H9 (cell line): ENCODE results near the gene IRF1. TPM values are rescaled to one million over a fixed set of nuclear protein-coding genes. Genes with fewer than 3 reads are reported as not detected.

Source experiments
- DNase-seq: peaks from one replicate; pipeline ENCODE4 v3.0.0-alpha.2; 2017
- H2AFZ ChIP-seq: one replicate; pipeline ENCODE4 v1.6.1; 2013; ENCODE audit warnings: mild to moderate bottlenecking, low read length, control low read depth, moderate library complexity
- H2AK5ac ChIP-seq: 2 replicates; pipeline ENCODE4 v1.6.1; 2013; ENCODE audit warnings: low read length, control low read depth, mixed read lengths; ENCODE audit not compliant: insufficient read length
- H2BK120ac ChIP-seq: one replicate; pipeline ENCODE4 v1.6.1; 2013; ENCODE audit warnings: low read depth, mild to moderate bottlenecking, low read length, control low read depth, inconsistent platforms; ENCODE audit not compliant: poor library complexity, severe bottlenecking
- H2BK12ac ChIP-seq: 2 replicates; pipeline ENCODE4 v1.6.1; 2013; ENCODE audit warnings: low read length, control low read depth, mixed read lengths, low read depth; ENCODE audit not compliant: insufficient read length
- H2BK15ac ChIP-seq: 2 replicates; pipeline ENCODE4 v1.6.1; 2013; ENCODE audit warnings: low read depth, low read length, control low read depth
- H2BK20ac ChIP-seq: one replicate; pipeline ENCODE4 v1.6.1; 2013; ENCODE audit warnings: low read depth, mild to moderate bottlenecking, low read length, control low read depth, inconsistent platforms; ENCODE audit not compliant: poor library complexity, severe bottlenecking
- H2BK5ac ChIP-seq: 2 replicates; pipeline ENCODE4 v1.6.1; 2013; ENCODE audit warnings: low read length, control low read depth, mixed read lengths; ENCODE audit not compliant: insufficient read length
- H3K14ac ChIP-seq: 2 replicates; pipeline ENCODE4 v1.6.1; 2013; ENCODE audit warnings: low read length, control low read depth; ENCODE audit not compliant: insufficient read depth
- H3K18ac ChIP-seq: 2 replicates; pipeline ENCODE4 v1.6.1; 2013; ENCODE audit warnings: low read depth, mild to moderate bottlenecking, mixed read lengths, low read length, control low read depth; ENCODE audit not compliant: insufficient read length
- H3K23ac ChIP-seq: 2 replicates; pipeline ENCODE4 v1.6.1; 2013; ENCODE audit warnings: low read length, control low read depth, mixed read lengths, low read depth; ENCODE audit not compliant: insufficient read length
- H3K23me2 ChIP-seq: 2 replicates; pipeline ENCODE4 v1.6.1; 2013; ENCODE audit warnings: low read depth, mild to moderate bottlenecking, mixed read lengths, low read length, control low read depth; ENCODE audit not compliant: insufficient read length, poor library complexity, severe bottlenecking
- H3K27ac ChIP-seq: 2 replicates; pipeline ENCODE4 v1.5.1; 2013; ENCODE audit warnings: low read length, control low read depth, mixed read lengths, low read depth; ENCODE audit not compliant: insufficient read length
- H3K27me3 ChIP-seq: 2 replicates; pipeline ENCODE4 v1.6.1; 2013; ENCODE audit warnings: low read length, control low read depth, inconsistent platforms; ENCODE audit not compliant: insufficient read depth
- H3K4ac ChIP-seq: 2 replicates; pipeline ENCODE4 v1.6.1; 2013; ENCODE audit warnings: low read depth, mild to moderate bottlenecking, control low read depth, inconsistent platforms, low read length, moderate library complexity
- H3K4me1 ChIP-seq: 2 replicates; pipeline ENCODE4 v1.6.1; 2013; ENCODE audit warnings: low read length, control low read depth, inconsistent platforms; ENCODE audit not compliant: insufficient read depth
- H3K4me2 ChIP-seq: 2 replicates; pipeline ENCODE4 v1.6.1; 2013; ENCODE audit warnings: low read length, control low read depth, mixed read lengths; ENCODE audit not compliant: insufficient read length, insufficient read depth
- H3K56ac ChIP-seq: 2 replicates; pipeline ENCODE4 v1.6.1; 2013; ENCODE audit warnings: low read depth, mild to moderate bottlenecking, mixed read lengths, low read length, control low read depth; ENCODE audit not compliant: insufficient read length
- H3K79me1 ChIP-seq: 2 replicates; pipeline ENCODE4 v1.6.1; 2013; ENCODE audit warnings: low read depth, mild to moderate bottlenecking, moderate library complexity, low read length, control low read depth, inconsistent platforms; ENCODE audit not compliant: insufficient read depth, poor library complexity, severe bottlenecking
- H3K79me2 ChIP-seq: 2 replicates; pipeline ENCODE4 v1.6.1; 2013; ENCODE audit warnings: low read length, control low read depth, inconsistent platforms; ENCODE audit not compliant: insufficient read depth
- H3K9ac ChIP-seq: 2 replicates; pipeline ENCODE4 v1.6.1; 2013; ENCODE audit warnings: low read length, control low read depth, mixed read lengths; ENCODE audit not compliant: insufficient read length; ENCODE audit errors: extremely low read depth
- H3K9me3 ChIP-seq: one replicate; pipeline ENCODE4 v1.6.1; 2013; ENCODE audit warnings: low read depth, low read length, inconsistent platforms; ENCODE audit not compliant: control insufficient read depth
- H3T11ph ChIP-seq: one replicate; pipeline ENCODE4 v1.6.1; 2013; ENCODE audit warnings: mild to moderate bottlenecking, low read length, control low read depth, inconsistent platforms
- H4K20me1 ChIP-seq: one replicate; pipeline ENCODE4 v1.6.1; 2013; ENCODE audit not compliant: control insufficient read depth, insufficient read length, insufficient read depth
- H4K5ac ChIP-seq: 2 replicates; pipeline ENCODE4 v1.6.1; 2013; ENCODE audit warnings: low read depth, mild to moderate bottlenecking, mixed read lengths, low read length, control low read depth; ENCODE audit not compliant: insufficient read length
- H4K8ac ChIP-seq: replicated peaks from 2 replicates; pipeline ENCODE4 v1.6.1; 2013; ENCODE audit warnings: low read length, control low read depth, mixed read lengths, low read depth; ENCODE audit not compliant: insufficient read length
- H4K91ac ChIP-seq: 2 replicates; pipeline ENCODE4 v1.6.1; 2013; ENCODE audit warnings: low read depth, mild to moderate bottlenecking, moderate library complexity, mixed read lengths, low read length, control low read depth; ENCODE audit not compliant: insufficient read length
- H3K27ac Mint-ChIP-seq, 3 experiments: 2 replicates in 2 of 3; 3 replicates in 1 of 3; pipeline ENCODE4 v1.8.0; 2020 to 2021; ENCODE audit warnings: mixed read lengths in 3 of 3, mild to moderate bottlenecking in 1 of 3, moderate library complexity in 1 of 3
- H3K27me3 Mint-ChIP-seq: 2 replicates; pipeline ENCODE4 v1.8.0; 2021; ENCODE audit warnings: low read depth, mild to moderate bottlenecking, moderate library complexity, mixed read lengths
- H3K36me3 Mint-ChIP-seq, 3 experiments: 2 replicates in 2 of 3; 3 replicates in 1 of 3; pipeline ENCODE4 v1.8.0; 2020 to 2021; ENCODE audit warnings: low read depth in 3 of 3, mixed read lengths in 3 of 3; ENCODE audit not compliant: insufficient read depth in 1 of 3
- H3K4me1 Mint-ChIP-seq, 2 experiments: 2 replicates each; pipeline ENCODE4 v1.8.0; 2020; ENCODE audit warnings: mixed read lengths in 2 of 2
- H3K4me3 Mint-ChIP-seq, 2 experiments: 2 replicates in 1 of 2; 3 replicates in 1 of 2; pipeline ENCODE4 v1.8.0; 2020 to 2021; ENCODE audit warnings: mild to moderate bottlenecking in 2 of 2, mixed read lengths in 2 of 2, moderate library complexity in 1 of 2
- H3K9me3 Mint-ChIP-seq, 2 experiments: 2 replicates in 1 of 2; 3 replicates in 1 of 2; pipeline ENCODE4 v1.8.0; 2020; ENCODE audit warnings: mild to moderate bottlenecking in 2 of 2, mixed read lengths in 2 of 2, moderate library complexity in 1 of 2
- WGBS: extraction: QIAGEN DNeasy Blood & Tissue Kit; methylation state at CpG from one replicate; pipeline ENCODE4 v1.1.7; 2013; ENCODE audit warnings: missing lambda C conversion rate, low lambda C conversion rate, mixed read lengths; ENCODE audit not compliant: insufficient read length; ENCODE audit errors: extremely low coverage; 5-methylcytosine and 5-hydroxymethylcytosine counted together
- total RNA-seq: library from RNA; stranded (reverse); gene quantifications from 2 replicates; pipeline ENCODE4 v1.2.1, GENCODE V29; 2021
- TF ChIP-seq, protein P1 (sequence below): fragments of 200-600 bp; sonication (generic); conservative IDR thresholded peaks from 3 replicates; pipeline ENCODE4 v1.8.0; 2021; ENCODE audit warnings: antibody characterized with exemption, mild to moderate bottlenecking

Gene IRF1
- total RNA-seq, 1 experiment from 2014 or later = 8.7 TPM

GRCh38 chr5:132473019-132473531 is 17.5 kb downstream of the IRF1 start:
- no peak for DNase-seq
- H3K27ac ChIP-seq = no peak overlapping the region
- Mint-ChIP-seq H3K27me3 (no peaks in the 10 kb centered on the region), H3K9me3 (peaks cover 5 to 11% of the 10 kb centered on the region in 2 experiments), H3K36me3 (peaks cover 0 to 7% (median 1%) of the 10 kb centered on the region in 3 experiments; a peak in 4 of 7 replicates), H3K4me1 (peaks cover 19 to 20% of the 10 kb centered on the region in 2 experiments), H3K4me3 (no peak overlapping the region), H3K27ac (no peak overlapping the region)
- no peak overlapping the region for H3K4ac ChIP-seq
- no peaks in the 10 kb centered on the region for H3K79me2 ChIP-seq
- H3K9ac ChIP-seq = no peak overlapping the region
- H3K79me1 ChIP-seq = no peaks in the 10 kb centered on the region
- H2AFZ ChIP-seq = no peak overlapping the region
- no peak overlapping the region for H3K18ac ChIP-seq
- WGBS = no CpG with 5 or more reads among the region's 8 CpGs
- no peak overlapping the region for H2BK20ac ChIP-seq
- no peak overlapping the region for H2BK120ac ChIP-seq
- H4K8ac ChIP-seq = no peak overlapping the region
- no peaks in the 10 kb centered on the region for H3K27me3 ChIP-seq
- H3K4me1 ChIP-seq = peaks cover 2% of the 10 kb centered on the region; the same call in 1 of the 2 replicates
- no peaks in the 10 kb centered on the region for H3K9me3 ChIP-seq
- no peak overlapping the region for H2BK5ac ChIP-seq
- H2BK12ac ChIP-seq = no peak overlapping the region
- H2AK5ac ChIP-seq = no peak overlapping the region
- TF ChIP-seq, protein P1, sequence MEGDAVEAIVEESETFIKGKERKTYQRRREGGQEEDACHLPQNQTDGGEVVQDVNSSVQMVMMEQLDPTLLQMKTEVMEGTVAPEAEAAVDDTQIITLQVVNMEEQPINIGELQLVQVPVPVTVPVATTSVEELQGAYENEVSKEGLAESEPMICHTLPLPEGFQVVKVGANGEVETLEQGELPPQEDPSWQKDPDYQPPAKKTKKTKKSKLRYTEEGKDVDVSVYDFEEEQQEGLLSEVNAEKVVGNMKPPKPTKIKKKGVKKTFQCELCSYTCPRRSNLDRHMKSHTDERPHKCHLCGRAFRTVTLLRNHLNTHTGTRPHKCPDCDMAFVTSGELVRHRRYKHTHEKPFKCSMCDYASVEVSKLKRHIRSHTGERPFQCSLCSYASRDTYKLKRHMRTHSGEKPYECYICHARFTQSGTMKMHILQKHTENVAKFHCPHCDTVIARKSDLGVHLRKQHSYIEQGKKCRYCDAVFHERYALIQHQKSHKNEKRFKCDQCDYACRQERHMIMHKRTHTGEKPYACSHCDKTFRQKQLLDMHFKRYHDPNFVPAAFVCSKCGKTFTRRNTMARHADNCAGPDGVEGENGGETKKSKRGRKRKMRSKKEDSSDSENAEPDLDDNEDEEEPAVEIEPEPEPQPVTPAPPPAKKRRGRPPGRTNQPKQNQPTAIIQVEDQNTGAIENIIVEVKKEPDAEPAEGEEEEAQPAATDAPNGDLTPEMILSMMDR = no peak
- no peaks in the 10 kb centered on the region for H3K23me2 ChIP-seq
- no peaks in the 10 kb centered on the region for H4K20me1 ChIP-seq
- H2BK15ac ChIP-seq = no peak overlapping the region
- H3K23ac ChIP-seq = no peak overlapping the region
- no peak overlapping the region for H3K4me2 ChIP-seq
- no peak overlapping the region for H4K5ac ChIP-seq
- no peak overlapping the region for H3T11ph ChIP-seq
- no peak overlapping the region for H3K56ac ChIP-seq
- H4K91ac ChIP-seq = no peak overlapping the region
- no peak overlapping the region for H3K14ac ChIP-seq
